SK-N-MC (cell line): ENCODE data around the gene PLEKHM2.

ENCODE experiments used
- EZH2 ChIP-seq: fragments of 200-600 bp; sonication (generic); IDR thresholded peaks from one replicate; pipeline ENCODE4 v1.6.1; 2017; ENCODE audit warnings: antibody characterized with exemption
- POLR2AphosphoS5 ChIP-seq: IDR thresholded peaks from 2 replicates; pipeline ENCODE4 v1.6.1; 2012; ENCODE audit warnings: mild to moderate bottlenecking, low read depth, low read length, borderline replicate concordance

DNA sequence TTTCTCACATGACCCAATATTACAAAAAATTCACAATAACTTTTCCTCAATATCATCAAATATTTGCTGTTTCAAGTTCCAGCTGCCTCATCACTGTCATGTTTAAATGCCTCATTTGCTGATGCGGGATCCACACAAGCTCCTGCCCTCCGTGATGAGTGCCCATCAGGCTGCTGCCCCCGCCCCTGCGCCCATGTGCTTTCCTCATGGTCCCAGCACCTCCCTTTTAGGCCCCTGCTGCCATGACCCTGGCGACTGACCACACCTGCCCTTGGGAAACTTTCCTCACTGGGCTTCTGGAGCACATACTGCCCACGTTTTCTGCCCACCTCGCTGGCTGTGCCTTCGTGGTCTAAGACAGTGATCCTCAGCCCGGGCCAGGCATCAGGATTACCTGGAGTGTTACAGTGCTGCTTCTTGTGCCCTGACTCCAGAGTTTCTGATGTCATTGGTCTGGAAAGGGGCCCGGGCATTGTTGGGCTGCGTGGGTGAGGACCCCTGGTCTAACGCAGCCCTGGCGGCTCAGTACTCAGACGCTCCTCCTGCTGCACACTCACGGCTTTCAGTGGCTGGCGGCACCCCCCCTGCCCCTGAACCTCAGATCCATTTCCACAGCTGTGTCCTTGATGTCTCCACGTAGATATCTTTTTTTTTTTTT is 20.5 kb downstream of the PLEKHM2 start:
- no peak for TF ChIP-seq EZH2
- TF ChIP-seq POLR2AphosphoS5: no peak
